Esophagus squamous epithelium (tissue), 5 donors: ENCODE results near the gene ZSWIM6. TPM values are rescaled to one million over a fixed set of nuclear protein-coding genes. Genes with fewer than 3 reads are reported as not detected.
A peak's percentile ranks its signal among the peaks of the same experiment; 100 is the strongest.

Experiments
- DNase-seq: peaks from one replicate; lab custom pipeline; 2025; lab: John Stamatoyannopoulos, UW
- H3K27ac ChIP-seq, 4 donors: fragments of 200-600 bp; sonication (generic); one replicate each; pipeline ENCODE4 v1.5.1; 2016 to 2019; ENCODE audit warnings: mild to moderate bottlenecking in 1 of 4
- H3K27me3 ChIP-seq, 4 donors: fragments of 200-600 bp; sonication (generic); 1 replicate in 3 of 4; 2 replicates in 1 of 4; pipeline versions ENCODE4 v1.5.1 to v1.6.0; 2017 to 2021; ENCODE audit warnings: antibody characterized with exemption in 1 of 4
- H3K36me3 ChIP-seq, 3 donors: fragments of 200-600 bp; sonication (generic); one replicate each; pipeline ENCODE4 v1.5.1; 2016 to 2019
- H3K4me1 ChIP-seq, 3 donors: fragments of 200-600 bp; sonication (generic); one replicate each; pipeline ENCODE4 v1.5.1; 2017 to 2019
- H3K4me3 ChIP-seq, 4 donors: fragments of 200-600 bp; sonication (generic); 1 replicate in 3 of 4; 2 replicates in 1 of 4; pipeline ENCODE4 v1.5.1; 2016 to 2019; ENCODE audit warnings: mild to moderate bottlenecking in 2 of 4, moderate library complexity in 1 of 4
- H3K9me3 ChIP-seq, 3 donors: fragments of 200-600 bp; sonication (generic); one replicate each; pipeline ENCODE4 v1.5.1; 2016 to 2019
- POLR2A ChIP-seq, 4 donors: fragments of 450-650 bp; IDR thresholded peaks; one replicate each; pipeline ENCODE4 v1.6.1; 2017; ENCODE audit warnings: antibody characterized with exemption in 4 of 4, mild to moderate bottlenecking in 4 of 4, moderate library complexity in 3 of 4
- WGBS, 2 donors: methylation state at CpG; one replicate each; pipeline ENCODE4 v1.1.5; 2018; 5-methylcytosine and 5-hydroxymethylcytosine counted together
- intact Hi-C: fragments of 100-400 bp; cut with DNase I; formaldehyde crosslinking; loops from one replicate; pipeline ENCODE4 v1.15.0; 2022
- total RNA-seq, 4 donors: library from RNA; depleted of rRNA; stranded (reverse); fragments of >200 nt; gene quantifications; one replicate each; pipeline ENCODE4 v1.1.0, GENCODE V29; 2016
- TF ChIP-seq, protein P1 (sequence below), 6 experiments: fragments of 450-650 bp in 4 of 6; fragments of 200-600 bp in 2 of 6; sonication (generic) in 2 of 6; IDR thresholded peaks; one replicate each; pipeline ENCODE4 v1.5.1; 2016 to 2019; ENCODE audit warnings: antibody characterized with exemption in 6 of 6, mild to moderate bottlenecking in 4 of 6, moderate library complexity in 4 of 6
- donor health status: DM: yes; HTN: yes; CAD: no.

Gene ZSWIM6
- total RNA-seq, 4 donors from 2014 or later, result 6.4 to 12.4 (median 8.8) TPM

DNA sequence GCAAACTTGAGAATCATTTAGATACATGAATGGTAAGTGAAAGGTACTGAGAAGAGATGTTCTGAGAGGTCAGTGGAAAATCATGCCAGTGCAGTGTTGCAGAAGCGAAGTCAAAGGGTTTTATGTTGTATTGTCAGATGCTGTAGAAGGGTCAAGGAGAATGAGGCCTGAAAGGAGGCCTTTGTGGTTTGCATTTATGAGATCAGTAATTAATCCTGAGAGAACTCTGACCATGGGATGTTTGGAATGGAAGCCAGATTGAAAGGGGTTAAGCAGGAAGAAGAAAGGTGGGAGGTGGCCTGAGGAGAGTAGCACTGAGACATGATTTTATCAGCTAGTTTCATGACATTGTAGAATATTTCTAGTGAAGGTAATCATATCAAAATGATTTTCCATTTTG is 97.8 kb downstream of the ZSWIM6 start:
- Histone ChIP-seq H3K9me3 (no peaks in the 10 kb centered on the region), H3K27ac (no peak overlapping the region), H3K27me3 (no peaks in the 10 kb centered on the region), H3K4me1 (peaks cover 0 to 26% (median 14%) of the 10 kb centered on the region in 3 donors), H3K36me3 (no peaks in the 10 kb centered on the region), H3K4me3 (no peak overlapping the region)
- TF ChIP-seq POLR2A (IDR thresholded peaks at IDR 0.05), result no peak
- TF ChIP-seq, protein P1, sequence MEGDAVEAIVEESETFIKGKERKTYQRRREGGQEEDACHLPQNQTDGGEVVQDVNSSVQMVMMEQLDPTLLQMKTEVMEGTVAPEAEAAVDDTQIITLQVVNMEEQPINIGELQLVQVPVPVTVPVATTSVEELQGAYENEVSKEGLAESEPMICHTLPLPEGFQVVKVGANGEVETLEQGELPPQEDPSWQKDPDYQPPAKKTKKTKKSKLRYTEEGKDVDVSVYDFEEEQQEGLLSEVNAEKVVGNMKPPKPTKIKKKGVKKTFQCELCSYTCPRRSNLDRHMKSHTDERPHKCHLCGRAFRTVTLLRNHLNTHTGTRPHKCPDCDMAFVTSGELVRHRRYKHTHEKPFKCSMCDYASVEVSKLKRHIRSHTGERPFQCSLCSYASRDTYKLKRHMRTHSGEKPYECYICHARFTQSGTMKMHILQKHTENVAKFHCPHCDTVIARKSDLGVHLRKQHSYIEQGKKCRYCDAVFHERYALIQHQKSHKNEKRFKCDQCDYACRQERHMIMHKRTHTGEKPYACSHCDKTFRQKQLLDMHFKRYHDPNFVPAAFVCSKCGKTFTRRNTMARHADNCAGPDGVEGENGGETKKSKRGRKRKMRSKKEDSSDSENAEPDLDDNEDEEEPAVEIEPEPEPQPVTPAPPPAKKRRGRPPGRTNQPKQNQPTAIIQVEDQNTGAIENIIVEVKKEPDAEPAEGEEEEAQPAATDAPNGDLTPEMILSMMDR (IDR thresholded peaks at IDR 0.05), result no peak
- 88 to 100% methylated on average over 1 of the region's 1 CpG for WGBS, 2 donors
- intact Hi-C loops, result no loop called here
- DNase-seq, result no peak

DNA sequence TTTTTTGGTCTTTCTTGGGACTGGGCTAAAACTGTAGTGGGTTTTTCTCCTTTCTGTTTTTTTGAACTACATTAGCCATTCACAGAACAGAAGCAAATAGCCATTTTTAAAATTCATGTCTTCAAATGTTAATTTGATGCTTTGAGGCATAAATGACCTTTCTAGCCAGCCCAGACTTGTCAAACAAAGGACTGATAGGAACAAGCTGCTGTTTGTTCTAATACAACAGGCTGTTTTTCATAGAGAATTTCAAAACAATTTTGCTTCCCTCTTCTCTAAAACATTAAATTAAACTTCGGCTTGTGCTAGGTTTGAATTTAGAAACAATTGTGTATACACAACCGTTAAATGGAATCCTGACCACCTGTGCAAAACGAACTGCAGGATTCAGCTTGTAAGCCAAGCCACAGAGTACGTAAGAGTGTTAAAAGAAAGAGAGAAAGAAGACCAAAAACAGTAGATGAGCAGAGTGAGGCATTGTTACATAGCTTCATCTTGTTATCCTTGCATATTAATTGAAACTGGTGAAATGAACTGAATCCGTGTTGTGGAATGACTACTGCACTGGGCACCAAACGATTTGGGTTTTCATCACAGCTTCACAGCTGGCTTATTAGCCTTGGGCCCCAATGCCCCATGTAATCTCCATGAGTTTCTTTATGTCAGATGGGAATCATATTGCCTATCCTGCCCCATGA is 100.0 kb downstream of the ZSWIM6 start:
- TF ChIP-seq, protein P1 (IDR thresholded peaks at IDR 0.05), result no peak
- no peak for TF ChIP-seq POLR2A (IDR thresholded peaks at IDR 0.05)
- H3K9me3 ChIP-seq, result no peaks in the 10 kb centered on the region
- H3K4me3 ChIP-seq, result peak overlapping the region in 1 of 4 donors; percentile 29
- H3K27ac ChIP-seq, result peak overlapping the region in 3 of 4 donors; percentile 4 to 18 (median 11)
- intact Hi-C loops, result no loop called here
- 32 to 39% methylated on average over 6 of the region's 6 CpGs for WGBS, 2 donors
- H3K27me3 ChIP-seq, result no peaks in the 10 kb centered on the region
- no peaks in the 10 kb centered on the region for H3K36me3 ChIP-seq
- H3K4me1 ChIP-seq, result peaks cover 0 to 26% (median 16%) of the 10 kb centered on the region in 3 donors
- DNase-seq, result no peak

DNA sequence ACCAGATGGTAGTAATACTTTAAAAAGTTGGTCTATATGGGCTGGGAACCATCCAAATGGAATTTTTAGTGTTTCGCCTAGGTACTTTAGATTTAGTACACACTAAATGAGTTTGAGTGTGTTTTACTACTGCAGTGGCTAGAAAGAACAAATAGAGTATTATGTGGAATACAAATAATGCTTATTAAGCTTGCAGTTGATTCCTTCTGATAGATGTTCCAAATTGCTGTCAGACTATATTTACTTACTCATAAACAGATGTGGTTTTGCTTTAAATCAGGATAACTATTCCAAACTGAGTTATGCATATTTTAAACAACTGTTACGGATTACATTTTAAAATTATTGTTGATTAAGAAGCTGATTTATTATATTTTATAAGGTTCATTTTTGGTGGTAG is 103.3 kb downstream of the ZSWIM6 start:
- TF ChIP-seq, protein P1 (IDR thresholded peaks at IDR 0.05), result no peak
- no peak for TF ChIP-seq POLR2A (IDR thresholded peaks at IDR 0.05)
- H3K36me3 ChIP-seq, result no peaks in the 10 kb centered on the region
- no peaks in the 10 kb centered on the region for H3K9me3 ChIP-seq
- H3K4me1 ChIP-seq, result peaks cover 0 to 44% (median 19%) of the 10 kb centered on the region in 3 donors
- 72 to 83% methylated on average over 2 of the region's 2 CpGs for WGBS, 2 donors
- DNase-seq, result no peak
- no peak overlapping the region for H3K4me3 ChIP-seq
- H3K27me3 ChIP-seq, result no peaks in the 10 kb centered on the region
- intact Hi-C loops, result no loop called here
- H3K27ac ChIP-seq, result no peak overlapping the region

DNA sequence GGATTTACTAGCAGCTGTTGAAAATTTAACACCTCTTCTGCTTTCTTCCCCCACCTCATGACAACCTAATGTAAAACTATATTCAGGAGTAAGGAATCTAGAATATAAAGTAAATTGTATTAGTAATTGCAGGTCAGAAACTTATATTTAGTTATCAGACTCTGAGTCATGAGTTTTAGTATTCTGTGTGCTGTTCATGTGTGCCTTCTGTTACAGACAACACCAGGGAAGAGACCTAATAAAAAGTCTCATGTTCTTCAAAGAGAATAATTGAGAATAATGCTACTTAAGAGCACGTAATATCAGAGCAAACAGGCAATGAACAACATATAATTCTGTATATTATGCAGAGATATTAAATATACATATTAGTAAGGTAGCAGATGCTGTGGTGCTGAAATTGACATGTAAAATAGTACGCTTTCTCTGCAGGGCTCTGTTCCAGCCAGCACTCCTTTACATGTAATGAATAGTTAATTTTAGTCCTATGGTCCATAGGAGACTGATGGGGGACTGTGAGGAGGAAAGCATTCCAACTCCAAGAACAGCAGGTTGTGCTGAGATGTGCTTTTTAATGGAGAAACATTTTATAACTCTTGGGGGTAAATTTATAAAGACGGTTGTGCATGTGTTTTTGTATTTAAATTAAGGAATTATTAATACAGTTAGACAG is 106.4 kb downstream of the ZSWIM6 start:
- Histone ChIP-seq H3K27me3 (no peaks in the 10 kb centered on the region), H3K27ac (no peak overlapping the region), H3K4me3 (no peak overlapping the region), H3K36me3 (peaks cover 0 to 9% (median 0%) of the 10 kb centered on the region in 3 donors), H3K9me3 (peaks cover 0 to 13% (median 0%) of the 10 kb centered on the region in 3 donors), H3K4me1 (peaks cover 0 to 38% (median 8%) of the 10 kb centered on the region in 3 donors)
- no peak for TF ChIP-seq POLR2A (IDR thresholded peaks at IDR 0.05)
- TF ChIP-seq, protein P1 (IDR thresholded peaks at IDR 0.05), result no peak
- no peak for DNase-seq
- 81 to 87% methylated on average over 3 of the region's 3 CpGs for WGBS, 2 donors
- intact Hi-C loops, result no loop called here

DNA sequence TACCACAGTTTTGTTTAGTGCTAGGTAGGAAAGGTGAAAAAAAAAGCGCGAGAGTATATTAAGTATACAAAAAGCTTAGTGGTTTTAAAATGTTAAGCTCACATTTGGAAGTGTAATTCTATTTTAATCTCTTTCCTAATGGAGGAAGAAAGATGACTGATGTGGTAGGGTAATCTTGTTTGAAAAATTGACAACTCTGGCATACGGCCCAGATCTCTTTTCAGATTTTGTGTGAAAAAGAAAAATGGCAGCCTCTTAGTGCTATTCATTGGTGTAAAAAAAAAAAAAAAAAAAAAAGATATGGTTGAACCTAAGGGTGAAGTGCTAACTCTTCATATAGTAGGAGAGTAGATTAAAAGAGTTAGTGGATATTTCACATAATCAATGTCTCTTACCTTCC is 108.0 kb downstream of the ZSWIM6 start:
- TF ChIP-seq POLR2A (IDR thresholded peaks at IDR 0.05), result no peak
- TF ChIP-seq, protein P1 (IDR thresholded peaks at IDR 0.05), result no peak
- peak overlapping the region in 3 of 4 donors; percentile 18 to 39 (median 37) for H3K27ac ChIP-seq
- peaks cover 0 to 9% (median 0%) of the 10 kb centered on the region in 3 donors for H3K36me3 ChIP-seq
- no peaks in the 10 kb centered on the region for H3K27me3 ChIP-seq
- H3K9me3 ChIP-seq, result peaks cover 0 to 13% (median 0%) of the 10 kb centered on the region in 3 donors
- no peak overlapping the region for H3K4me3 ChIP-seq
- no peak for DNase-seq
- 55 to 56% methylated on average over 3 of the region's 3 CpGs for WGBS, 2 donors
- H3K4me1 ChIP-seq, result peaks cover 0 to 37% (median 8%) of the 10 kb centered on the region in 3 donors
- intact Hi-C loops, result no loop called here
